ENCODE results near the gene GATC.
"Not testable (repeated sequence)": the region's sequence is repeated elsewhere in the genome, so short reads cannot be mapped to it uniquely, and the experiment has no call there.

The GATC gene

DNA sequence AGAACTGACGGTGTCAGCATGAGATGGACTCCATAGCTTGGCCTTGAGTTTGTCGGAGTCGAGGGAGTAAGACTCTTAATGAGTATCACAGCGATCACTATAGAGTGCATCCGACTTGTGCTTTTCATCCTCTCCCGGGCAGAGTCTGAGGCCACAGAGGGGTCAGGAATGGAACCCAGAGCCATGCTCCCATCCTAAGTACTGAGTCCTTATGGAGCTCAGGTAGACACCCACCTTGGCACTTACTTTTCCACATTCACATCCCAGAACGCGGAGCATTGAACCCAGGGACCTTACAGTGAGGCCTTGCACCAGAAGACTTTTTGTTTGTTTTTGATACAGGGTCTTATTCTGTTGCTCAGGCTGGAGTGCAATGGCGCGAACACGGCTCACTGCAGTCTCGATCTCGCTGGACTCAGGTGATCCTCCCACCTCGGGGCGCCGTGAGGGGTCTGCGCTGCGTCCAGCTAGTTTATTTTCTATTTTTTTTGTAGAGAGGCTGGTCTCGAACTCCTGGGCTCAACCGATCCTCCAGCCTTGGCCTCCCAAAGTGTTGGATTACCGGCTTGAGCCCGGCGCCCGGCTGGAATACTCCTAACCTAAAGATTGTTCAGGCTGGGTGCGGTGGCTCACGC, 24.0 kb downstream of the GATC start:
- DNase-seq = no peak

DNA sequence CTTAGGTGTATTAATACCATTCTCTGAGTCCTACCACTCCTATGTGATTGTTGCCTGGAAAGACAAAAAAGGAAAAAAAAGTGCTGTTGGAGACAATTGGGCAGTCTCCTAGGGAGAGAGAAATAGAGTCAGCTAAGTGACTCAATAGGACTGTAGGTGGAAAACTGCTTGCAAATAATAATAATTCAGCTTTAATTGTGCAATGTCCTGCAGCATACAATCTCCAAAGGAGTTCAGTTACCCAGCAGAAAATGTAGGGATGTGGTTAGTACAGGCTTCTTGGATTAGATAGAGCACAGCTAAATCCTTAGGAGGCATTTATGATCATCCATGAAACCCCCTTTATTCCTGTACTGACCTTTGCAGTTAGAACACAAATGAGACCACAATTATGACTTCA, 26.3 kb downstream of the GATC start:
- no peak for DNase-seq

DNA sequence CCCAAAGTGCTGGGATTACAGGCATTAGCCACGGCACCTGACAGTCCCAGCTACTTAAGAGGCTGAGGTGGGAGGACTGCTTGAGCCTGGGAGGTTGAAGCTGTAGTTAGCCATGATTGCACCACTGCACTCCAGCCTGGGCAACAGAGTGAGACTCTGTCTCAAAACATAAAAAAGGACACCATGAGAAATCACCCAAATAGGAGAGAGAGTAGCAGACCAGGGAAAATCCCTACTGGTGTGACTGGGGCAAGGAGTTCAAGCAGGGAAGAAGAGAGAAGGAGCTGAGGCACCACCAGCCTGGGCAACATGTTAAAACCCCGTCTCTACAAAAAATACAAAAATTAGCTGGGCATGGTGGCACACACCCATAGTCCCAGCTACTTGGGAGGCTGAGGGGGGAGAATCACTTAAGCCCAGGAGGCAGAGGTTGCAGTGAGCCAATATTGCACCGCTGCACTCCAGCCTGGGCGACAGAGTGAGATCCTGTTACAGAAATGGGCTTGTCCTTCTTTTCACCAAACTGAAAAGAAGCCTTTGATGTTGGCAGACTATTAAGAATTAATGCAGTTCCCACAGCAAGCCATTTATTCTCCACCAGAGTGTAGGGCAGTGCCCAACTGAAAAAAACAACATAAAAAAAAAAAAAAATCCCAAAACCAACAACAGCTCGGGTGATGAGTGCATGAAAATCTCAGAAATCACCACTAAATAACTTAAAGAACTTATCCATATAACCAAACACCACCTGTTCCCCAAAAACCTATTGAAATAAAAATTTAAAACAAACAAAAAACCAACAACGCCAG, 27.8 kb downstream of the GATC start:
- no peak for DNase-seq

DNA sequence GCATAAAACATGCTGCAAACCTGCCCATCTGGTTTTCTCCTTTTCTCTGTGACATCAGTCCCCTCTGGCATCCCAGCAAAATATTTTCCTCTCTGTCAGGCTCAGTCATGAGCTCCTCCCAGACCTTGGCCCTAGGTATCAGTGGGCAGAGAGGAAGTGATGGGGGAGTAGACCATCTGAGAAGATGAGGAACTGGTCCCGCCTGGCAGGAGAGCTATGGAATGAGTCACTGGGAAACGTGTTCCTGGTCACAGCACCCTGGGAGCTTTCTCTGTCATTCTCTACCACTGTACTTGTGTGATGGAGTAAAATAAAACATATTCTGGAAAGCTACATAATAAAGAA, 28.3 kb downstream of the GATC start:
- no peak for DNase-seq

DNA sequence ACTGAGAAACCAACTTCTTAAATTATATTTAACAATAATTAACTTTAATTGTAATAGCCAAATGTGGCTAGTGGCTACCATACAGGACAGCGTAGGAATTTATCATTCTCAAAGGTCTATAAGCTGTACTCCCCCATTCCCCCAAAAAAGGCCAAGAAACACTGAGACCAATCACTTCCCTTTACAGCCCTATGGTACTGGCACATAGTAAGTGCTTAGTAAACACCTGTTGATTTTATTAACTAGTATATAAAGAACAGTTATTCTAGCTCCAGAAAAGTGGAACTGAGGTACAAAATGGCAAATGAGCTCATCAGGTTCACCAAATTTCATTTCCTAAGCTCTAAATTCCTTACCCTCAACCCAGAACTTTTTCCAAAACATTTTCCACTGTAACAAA, 29.4 kb downstream of the GATC start:
- DNase-seq = no peak

DNA sequence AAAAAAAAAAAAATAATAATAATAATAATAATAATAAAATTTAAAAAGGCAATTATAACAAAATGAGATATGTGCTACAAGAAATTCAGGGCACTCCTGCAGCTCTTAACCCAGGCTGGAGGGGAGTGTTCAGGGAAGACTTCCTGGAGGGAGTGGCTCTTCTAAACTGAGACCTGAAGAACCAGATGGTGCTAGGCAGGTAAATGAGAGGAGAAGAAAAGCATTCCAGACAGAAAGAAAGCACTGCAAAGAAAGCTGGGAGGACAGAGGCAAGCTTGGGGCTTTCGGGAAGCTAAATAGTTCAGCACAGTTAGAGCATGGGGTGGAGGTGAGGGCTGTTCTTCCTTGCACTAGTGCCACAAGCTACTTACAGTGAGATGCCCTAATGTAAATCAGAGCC, 33.2 kb downstream of the GATC start:
- no peak for DNase-seq

DNA sequence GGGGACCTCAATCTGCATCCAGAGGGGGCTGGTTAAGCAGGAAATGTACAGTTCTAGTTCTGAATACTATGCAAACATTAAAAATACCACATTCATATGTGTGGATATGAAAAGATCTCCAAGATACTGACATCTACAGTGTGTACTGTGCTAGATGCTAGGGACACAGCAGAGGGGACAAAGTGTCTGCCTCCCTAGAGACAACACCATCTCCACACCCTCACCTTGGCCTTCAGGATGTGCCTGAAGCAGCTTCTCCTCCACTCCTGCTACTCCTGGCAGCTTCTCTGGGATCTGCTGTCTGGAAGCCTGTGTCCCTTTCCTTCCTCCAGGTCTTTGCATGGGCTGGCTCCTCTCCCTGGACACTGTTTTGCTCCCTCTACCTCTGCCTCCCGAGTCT, 34.0 kb downstream of the GATC start:
- no peak for DNase-seq

DNA sequence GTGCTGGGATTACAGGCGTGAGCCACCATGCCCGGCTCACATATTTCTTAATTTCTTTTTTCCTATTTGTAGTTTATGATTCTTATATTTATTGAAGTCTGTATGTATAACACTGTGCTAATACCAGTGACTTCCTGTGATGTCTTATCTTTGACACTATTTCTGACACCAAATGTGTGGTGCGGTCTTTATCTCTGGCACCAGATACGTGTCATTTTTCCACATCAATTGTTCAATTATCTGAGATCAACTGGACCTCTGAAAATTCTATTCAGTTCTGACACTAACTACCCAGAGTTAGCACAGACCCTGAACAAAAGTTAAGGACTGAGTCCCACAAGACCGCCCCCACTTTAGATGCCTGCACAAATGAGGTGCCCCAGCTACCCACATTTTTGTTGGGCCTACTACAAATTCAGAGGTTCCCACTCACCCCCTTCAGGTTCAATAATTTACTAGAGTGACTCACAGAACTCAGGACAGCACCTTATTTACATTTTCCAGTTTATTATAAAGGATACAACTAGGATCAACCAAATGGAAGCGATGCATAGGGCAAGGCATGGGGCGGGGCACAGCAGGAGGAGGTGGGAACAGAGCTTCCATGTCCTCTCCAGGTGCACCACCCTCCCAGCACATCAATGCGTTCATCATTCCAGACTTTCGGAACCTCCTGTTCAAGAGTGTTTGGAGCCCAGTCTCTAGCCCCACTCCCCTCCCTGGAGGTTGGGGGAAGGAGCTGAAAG, 35.0 kb downstream of the GATC start:
- no peak for DNase-seq

DNA sequence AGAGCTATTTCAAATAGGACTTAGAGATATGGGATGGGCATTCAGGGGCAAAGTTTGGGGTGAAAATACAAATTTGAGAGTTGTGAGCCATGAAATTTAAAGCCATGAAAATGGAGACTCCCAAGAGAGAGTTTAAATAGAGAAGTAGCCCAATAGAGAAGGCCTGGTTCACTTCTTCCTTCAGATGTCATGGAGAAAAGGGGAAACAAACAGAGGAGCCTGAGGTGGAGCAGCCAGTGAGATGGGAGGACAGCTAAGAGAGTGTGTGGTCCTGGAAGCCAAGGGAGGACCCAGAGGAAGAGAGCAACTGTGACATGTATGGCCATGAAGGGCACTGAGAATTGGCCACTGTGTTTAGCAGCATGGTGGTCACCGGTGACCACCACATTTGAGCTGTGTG, 37.4 kb downstream of the GATC start:
- no peak for DNase-seq

DNA sequence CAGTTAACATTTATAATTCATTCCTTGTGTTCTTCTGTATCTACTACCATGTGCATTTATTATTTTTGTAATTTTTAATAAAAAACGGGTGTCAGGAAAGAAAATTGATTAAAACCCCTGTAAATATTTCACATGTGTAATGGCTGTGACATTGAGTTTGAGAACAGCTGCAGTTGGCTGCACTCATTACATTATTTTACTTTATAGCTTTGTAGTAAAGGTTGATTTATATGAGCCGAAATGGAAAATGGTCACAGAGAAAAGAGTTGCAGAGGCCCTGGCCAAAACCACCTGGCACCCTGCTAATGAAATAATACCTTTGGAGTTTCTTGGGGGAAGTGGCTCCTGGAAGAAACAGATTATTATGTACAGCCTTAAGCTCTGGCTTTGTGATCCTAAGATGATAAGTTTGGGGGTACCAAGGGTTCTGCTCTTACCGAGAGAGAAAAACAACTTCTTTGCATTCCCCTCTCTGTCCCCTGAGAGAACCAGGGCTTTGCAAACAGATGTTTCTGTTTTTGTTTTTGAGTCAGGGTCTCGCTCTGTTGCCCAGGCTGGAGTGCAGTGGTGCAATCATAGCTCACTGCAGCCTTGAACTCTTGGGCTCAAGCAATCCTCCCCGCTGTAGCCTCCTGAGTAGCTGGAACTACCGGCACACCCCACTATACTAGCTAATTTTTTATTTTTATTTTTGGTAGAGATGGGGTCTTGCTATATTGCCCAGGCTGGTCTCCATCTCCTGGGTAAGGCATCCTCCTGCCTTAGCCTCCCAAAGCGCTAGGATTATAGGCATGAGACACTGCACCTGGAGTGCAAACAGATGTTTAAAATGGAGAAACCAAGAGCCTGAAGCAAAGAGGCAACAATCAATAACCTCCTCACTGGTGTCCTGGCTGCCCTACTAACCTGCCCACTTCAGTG, 40.0 kb downstream of the GATC start:
- DNase-seq = no peak

DNA sequence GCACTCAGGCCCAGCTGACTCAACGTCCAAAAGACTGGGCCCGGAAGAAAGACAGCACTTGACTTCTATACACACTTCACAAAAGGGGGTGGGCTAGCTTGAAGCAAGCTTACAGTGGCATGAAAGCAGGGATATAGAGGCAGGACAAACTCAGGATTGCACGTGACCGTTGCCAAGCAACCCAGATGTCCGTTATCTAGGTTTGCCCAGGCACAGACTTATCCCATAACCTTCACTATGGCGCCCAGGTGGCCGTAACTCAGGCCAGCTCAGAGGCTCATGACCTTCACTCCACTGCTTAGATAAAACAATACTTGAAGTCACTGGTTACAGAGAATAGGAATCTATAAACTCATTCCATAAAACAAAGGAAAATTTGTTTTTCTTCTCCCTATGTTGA, 41.3 kb downstream of the GATC start:
- DNase-seq = not testable (repeated sequence)

DNA sequence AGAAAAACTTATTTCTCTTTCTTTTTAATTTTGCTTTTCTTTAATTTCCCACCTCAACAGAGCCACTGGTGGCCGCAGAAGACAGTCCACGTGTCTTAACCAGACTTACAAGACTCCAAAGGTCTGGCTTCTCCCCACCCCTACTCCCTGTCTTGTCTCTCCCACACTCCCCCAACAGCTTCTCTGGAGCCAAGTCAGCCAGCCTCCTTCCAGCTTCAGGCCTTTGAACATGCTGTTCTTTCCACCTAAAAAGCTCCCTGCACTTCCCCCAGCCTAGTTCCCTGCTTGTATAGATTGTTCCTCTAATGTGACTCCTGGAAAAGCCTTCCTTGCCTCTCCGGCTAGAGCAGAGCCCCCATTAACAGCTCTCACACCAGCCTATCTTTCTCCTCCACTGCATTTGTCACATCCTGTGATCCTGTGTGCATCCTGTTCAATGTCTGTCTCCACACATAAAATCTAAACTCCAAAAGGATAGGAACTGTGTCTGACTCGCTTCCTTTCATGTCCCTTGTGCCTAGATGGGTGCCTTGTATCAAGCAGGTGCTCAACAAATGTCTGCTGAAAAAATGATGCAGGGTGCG, 41.9 kb downstream of the GATC start:
- DNase-seq = no peak

DNA sequence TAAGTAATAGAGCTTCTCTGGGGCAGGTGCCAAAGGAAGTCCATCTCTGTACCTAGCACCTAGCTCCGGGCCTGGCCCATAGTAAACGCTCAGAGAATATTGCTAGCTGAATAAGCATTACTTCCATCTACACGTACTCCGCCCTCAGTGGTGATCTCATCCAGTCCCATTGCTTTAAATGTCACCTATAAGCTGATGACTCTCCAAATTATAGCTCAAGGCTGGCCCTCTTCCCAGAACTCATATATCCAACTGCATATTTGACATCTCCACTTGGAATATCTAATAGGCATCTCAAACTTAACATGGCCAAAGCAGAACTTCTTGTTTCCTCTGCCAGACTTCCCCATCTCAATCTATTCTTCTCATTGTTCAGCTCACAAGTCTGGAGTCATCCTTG, 42.8 kb downstream of the GATC start:
- DNase-seq = no peak

DNA sequence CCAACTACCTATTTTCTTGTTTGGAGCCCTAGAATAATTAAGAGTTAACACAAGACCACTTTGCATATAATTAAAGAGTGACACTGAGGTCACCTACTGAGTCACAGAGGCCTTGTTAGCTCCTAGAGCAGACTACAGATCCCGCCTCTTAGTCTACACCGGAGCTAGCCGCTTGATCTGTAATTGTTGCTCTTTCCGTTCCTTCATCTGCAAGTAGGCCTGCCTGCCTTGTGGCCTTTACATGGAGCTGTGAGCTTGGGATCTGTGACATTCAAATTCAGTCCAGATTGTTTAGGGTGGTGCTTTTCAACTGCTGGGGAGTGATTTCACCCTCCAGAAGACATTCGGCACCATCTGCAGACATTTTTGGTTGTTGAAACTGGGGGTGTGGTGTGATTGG, 44.1 kb downstream of the GATC start:
- DNase-seq = no peak

DNA sequence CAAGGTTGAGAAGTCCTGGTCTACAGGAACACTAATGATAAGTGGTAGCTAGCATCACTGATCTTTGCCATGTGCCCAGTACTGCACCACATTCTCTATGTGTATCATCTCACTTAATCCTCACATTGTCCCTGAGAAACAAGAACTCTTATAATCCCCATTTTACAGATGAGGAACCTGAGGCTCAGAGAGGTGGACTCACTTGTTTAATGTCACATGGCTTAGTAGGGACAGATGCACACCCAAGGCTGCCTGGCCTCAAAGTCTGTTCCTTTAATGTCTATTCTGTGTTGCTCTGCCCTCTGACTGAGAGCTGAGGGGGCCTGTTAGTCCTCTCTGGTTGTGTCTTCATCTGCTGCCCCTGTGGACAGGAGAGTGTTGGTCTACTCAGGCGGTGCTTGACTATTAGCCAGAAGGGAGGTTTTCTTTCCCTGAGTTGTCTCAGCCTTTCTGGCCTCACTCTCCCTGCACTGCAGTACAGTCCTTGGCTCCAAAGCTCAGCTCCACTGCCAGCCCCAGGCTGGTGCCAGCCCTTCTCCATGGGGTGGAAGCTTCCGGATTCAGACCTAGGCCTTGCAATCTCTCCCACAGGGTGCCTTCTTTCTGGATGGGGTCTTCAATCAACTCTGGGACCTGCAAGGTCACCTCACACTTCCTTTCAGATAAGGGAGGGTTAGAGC, 44.7 kb downstream of the GATC start:
- DNase-seq = no peak

DNA sequence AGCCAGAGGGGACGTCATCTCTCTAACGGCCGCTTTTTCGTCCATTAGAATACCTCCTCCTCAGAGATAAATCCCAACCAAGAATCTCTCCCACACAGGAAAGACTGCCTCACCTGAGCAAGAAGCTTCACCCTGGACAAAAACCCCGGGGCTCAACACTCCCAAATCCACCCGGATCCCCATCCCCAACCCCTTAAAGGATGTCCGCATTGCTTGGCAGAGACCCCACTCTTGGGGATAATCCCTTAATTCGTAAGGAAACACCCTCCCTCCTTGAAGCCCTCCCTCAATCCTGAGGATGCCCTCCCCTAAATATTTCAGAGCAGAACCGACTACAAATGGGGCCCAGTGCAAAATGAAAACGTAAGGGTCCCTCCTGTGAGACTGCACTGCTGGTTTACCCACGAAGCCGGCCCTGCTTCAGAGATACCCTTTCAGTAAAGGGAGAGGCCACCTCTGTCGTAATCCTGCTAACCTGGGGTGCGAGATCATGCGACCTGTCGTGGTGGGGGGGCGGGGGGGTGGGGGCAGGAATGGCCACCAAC, 49.0 kb downstream of the GATC start:
- DNase-seq = no peak

DNA sequence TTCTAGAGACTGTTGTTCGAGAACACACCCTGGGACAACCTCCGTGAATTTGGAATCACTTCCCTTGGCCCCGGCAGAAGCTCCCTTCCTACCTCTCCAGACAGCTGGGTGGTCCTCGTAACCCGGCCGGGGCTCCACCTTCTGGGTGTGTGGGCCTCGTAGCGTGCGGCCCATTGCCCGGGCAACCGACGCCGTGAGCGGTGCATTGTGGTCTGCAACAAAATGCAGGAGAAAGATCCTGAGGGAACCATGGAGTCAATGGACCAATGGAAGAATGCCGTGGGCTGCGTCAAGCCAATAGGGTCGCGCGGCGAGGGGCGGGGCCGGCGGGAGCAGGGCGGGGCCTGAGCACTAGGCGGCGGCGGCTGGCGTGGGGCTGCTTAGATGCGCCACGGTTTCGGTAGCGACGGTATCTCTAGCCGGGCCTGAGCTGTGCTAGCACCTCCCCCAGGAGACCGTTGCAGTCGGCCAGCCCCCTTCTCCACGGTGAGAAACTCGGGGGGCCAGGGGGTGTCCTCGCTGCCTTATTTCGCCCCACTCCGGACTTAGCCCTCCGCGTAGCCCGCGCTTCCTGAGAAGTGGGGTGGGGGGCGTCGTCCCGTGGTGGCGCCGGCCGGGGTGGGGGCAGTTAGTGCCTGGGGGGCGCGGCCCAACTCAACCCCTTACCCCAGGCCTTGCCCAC, 49.6 kb downstream of the GATC start, which contains the start of gene DYNLL1:
DYNLL1 (plus strand) TSS at position 383 of the 682 bp plus-strand sequence. CDS start 309 bp downstream, outside the sequence.
- peak; percentile 93 to 96 (median 95) for DNase-seq

DNA sequence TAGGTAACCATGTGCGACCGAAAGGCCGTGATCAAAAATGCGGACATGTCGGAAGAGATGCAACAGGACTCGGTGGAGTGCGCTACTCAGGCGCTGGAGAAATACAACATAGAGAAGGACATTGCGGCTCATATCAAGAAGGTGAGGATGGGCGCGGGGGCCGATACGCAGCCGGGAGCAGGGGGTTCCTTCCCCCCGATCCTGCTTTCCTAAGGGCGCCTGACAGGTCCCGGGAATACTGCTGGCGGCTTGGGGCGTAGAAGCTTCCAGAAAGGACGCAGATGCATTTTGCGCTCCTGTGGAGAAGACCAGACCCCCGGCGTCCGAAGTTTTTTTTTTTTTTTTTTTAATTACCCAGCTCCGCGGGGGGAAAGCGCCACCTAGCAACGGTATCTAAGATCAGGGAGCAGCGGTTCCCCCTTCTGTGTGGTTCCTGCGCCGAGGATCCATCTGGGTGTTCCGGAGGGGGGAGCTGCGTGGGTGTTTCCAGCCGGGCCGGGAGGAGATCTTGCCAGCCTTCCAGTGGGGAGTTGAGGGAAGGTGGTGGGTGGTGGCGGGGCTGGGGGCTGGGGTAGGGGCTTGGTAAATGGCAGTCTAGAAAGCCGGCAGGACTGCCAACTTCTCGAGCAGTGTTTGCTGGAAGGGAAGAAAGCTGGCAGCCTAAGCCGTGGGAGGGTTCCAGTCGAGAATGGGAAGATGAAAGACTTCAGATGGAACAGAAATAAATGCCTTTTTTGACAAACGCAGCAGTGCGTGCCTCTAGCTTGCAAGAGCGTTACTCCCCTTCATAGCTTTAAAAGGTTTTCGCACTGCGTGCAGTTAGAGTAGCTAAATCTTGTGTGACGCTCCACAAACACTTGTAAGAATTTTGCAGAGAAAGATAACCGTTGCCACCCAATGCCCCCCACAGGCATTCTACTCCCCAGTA, 50.4 kb downstream of the GATC start:
- DNase-seq = peak; percentile 23 to 52 (median 39)

DNA sequence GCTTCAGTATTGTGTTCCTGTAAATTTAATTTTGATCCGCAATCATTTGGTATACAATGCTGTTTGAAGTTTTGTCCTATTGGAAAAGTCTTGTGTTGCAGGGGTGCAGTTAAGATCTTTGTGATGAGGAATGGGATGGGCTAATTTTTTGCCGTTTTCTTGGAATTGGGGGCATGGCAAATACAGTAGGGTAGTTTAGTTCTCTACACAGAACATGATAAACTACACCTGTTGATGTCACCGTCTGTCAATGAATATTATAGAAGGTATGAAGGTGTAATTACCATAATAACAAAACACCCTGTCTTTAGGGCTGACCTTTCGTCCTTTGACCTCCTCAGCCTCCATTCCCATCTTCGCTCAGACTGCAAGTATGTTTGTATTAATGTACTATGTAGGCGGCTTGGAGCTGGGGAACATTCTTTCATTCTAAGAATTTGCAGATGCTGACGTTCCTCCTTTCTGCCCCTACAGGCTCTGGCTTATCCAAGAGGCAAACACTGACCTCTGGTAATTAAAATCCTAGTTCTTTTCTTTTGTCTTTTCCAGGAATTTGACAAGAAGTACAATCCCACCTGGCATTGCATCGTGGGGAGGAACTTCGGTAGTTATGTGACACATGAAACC, 51.4 kb downstream of the GATC start:
- DNase-seq = no peak

All from T-helper 1 cell (primary cell).